Right cardiac atrium (tissue), 5 donors: ENCODE results near the gene NOX5. TPM values are rescaled to one million over a fixed set of nuclear protein-coding genes. Genes with fewer than 3 reads are reported as not detected.

ENCODE experiments used
- ATAC-seq, 2 donors: fragments of 200-7000 bp; cut with Tn5 transposase; one replicate each; pipeline versions ENCODE4 v1.8.0 to v1.9.1; 2020; ENCODE audit warnings: moderate library complexity in 2 of 2, mild to moderate bottlenecking in 1 of 2
- DNase-seq, 3 donors: peaks; one replicate each; pipeline ENCODE4 v3.0.0-alpha.2; 2020
- H3K27ac ChIP-seq: one replicate; pipeline ENCODE4 v1.5.1; 2013; ENCODE audit warnings: mild to moderate bottlenecking, low read length, control low read depth, moderate library complexity
- H3K27me3 ChIP-seq: one replicate; pipeline ENCODE4 v1.6.1; 2013; ENCODE audit not compliant: control insufficient read depth, insufficient read depth
- H3K4me1 ChIP-seq: one replicate; pipeline ENCODE4 v1.6.1; 2013; ENCODE audit warnings: low read length; ENCODE audit not compliant: control insufficient read depth, insufficient read depth
- H3K4me3 ChIP-seq: one replicate; pipeline ENCODE4 v1.5.1; 2013; ENCODE audit warnings: low read length, control low read depth
- H3K9me3 ChIP-seq: one replicate; pipeline ENCODE4 v1.6.1; 2013; ENCODE audit warnings: low read length; ENCODE audit not compliant: control insufficient read depth
- WGBS: extraction: QIAGEN DNeasy Blood & Tissue Kit; methylation state at CpG from one replicate; pipeline ENCODE4 v1.1.7; 2013; 5-methylcytosine and 5-hydroxymethylcytosine counted together
- intact Hi-C, 4 donors: fragments of 100-400 bp; cut with DNase I; formaldehyde crosslinking; loops; one replicate each; pipeline versions ENCODE4 v1.11.0 to v1.14.0; 2022 to 2023
- polyA plus RNA-seq: library from polyadenylated mRNA; stranded (reverse); fragments of 200-250 nt; gene quantifications from one replicate; pipeline ENCODE4 v1.2.3, GENCODE V29; 2013
- total RNA-seq, 4 donors: library from RNA; stranded (reverse); fragmentation: NEBNext Ultra II Directional; extraction: Animal tissue kit (Norgen Biotek cat#: 25700); gene quantifications; one replicate each; pipeline ENCODE4 v1.2.1, GENCODE V29; 2021
- donor health status: healthy with polysubstance abuse.
- donor health status: DM: no; HTN: yes; CAD: no.
- donor health status: DM: no; HTN: no; CAD: no.
- donor health status: DM: no; HTN: yes; CAD: no; lungs with severe emphysema.
- donor health status: DM: yes; HTN: yes; CAD: no.

NOX5 gene
- total and polyA plus RNA-seq, 5 donors = 0.03 to 0.17 (median 0.07) TPM; not detected in 1

DNA sequence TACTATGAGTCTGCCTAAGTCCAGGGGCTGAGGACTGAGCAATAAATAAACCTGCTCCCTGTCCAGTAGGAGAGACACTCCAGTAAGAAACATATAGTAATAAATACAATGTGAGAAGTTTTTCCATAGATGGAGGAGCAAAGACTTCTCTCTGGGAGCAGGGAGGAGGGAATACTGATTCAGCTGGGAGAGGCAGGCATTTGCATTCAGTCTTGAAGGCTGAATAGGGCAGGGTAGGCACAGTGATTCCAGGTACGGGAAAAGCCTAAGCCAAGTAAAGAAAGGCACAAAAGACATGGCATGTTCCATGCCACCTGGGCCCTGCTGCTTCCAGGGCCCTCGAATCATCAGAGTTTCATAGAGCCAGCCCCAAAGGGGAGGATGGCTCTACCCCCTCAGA is 86.3 kb downstream of the NOX5 start:
- Histone ChIP-seq H3K9me3 (no peaks in the 10 kb centered on the region), H3K4me1 (no peaks in the 10 kb centered on the region), H3K4me3 (no peak overlapping the region), H3K27ac (no peak overlapping the region), H3K27me3 (no peaks in the 10 kb centered on the region)
- intact Hi-C loops = no loop called here
- no peak for DNase-seq
- 84% methylated on average over 2 of the region's 2 CpGs for WGBS
- ATAC-seq = no peak

DNA sequence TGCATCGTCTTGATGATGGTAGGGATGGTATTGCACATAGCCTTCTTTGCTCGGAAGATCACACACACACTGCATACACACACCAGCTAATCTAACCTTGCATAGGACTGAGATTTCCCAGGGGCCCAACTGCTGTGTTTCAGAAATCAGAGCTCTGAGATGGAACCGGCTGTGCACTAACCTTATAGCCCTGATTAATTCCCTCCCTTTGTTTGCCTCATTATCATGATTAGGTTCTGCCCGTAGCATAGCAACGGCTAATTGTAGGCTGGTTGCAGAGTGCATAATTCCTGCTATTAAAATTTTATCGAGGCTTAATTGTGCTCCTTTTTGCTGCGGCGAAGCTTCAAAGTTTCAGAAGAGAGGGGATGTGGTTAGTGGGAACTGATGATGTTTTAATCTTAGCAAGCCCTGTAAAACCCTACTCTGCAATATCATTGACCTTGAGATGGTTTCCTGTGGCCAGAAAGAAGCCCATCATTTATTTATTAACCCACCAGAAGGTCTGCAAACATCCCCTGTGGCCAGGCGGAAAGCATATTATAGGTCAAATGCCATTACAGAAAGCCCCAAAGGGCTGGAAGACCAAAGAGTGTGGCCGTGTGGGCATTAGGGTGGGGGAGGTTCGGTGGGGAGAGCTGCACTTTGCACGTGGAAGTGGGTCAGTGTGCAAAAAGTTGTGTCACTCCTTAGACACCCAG is 89.7 kb downstream of the NOX5 start:
- intact Hi-C loops = no loop called here
- Histone ChIP-seq H3K4me1 (no peaks in the 10 kb centered on the region), H3K9me3 (no peaks in the 10 kb centered on the region), H3K4me3 (no peak overlapping the region), H3K27me3 (no peaks in the 10 kb centered on the region), H3K27ac (no peak overlapping the region)
- no peak for DNase-seq
- no peak for ATAC-seq
- WGBS = 86% methylated on average over 12 of the region's 12 CpGs

DNA sequence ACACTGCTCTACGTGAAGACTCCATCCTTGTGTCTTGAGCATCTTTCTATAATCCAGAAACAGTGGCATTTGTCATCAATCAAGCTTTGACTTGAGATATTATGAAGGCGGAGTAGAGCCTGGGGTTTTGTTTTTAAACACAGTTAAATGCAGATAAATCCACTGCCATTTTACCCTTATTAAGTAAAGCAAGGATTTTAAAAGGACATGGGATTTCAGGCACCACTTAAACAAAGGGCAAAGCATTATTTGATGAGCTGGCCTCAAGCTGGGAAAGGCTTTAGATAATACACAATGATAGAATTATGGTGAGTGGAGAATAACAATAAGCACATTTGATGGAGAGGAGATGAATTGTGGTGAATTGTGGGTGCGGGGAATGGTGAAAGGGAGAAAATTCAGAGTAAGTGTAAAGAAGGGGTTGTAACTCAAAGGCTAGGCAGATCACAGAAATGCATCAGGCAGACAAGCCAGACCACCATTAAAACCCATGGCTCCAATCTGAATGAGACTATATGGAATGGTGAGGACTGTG is 91.0 kb downstream of the NOX5 start:
- intact Hi-C loops = no loop called here
- H3K27me3 ChIP-seq = no peaks in the 10 kb centered on the region
- no peak for ATAC-seq
- H3K4me1 ChIP-seq = no peaks in the 10 kb centered on the region
- no peak for DNase-seq
- WGBS = 93% methylated on average over 3 of the region's 3 CpGs
- no peak overlapping the region for H3K4me3 ChIP-seq
- H3K27ac ChIP-seq = no peak overlapping the region
- H3K9me3 ChIP-seq = no peaks in the 10 kb centered on the region

DNA sequence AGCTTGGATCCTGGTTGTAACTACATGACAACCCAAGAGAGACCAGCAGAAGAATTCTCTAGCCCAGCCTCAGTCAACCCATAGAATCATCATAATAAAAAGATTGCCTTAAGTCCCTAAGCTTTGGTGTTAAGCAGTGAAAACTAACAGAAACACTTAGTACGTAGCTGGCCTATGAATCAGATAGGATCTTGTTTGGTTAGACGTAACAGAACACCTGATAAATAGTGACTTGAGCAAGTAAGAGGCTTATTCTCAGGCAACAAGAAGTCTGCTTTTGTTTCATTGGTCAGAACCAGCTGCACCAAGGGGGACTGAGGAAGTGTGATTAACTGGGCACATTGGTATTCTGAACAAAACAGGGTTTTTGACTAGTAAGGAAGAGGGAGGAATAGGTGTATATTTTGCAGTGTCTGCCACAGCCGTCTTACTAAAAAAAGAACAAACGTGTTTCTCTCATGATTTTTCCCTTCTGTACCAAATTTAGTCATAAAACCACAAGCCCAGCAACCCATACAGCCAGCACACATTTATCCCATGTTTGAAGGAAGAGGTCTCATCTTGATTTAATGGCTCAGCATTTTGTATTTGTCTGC is 92.6 kb downstream of the NOX5 start:
- Histone ChIP-seq H3K27me3 (no peaks in the 10 kb centered on the region), H3K9me3 (no peaks in the 10 kb centered on the region), H3K4me3 (no peak overlapping the region), H3K4me1 (no peaks in the 10 kb centered on the region), H3K27ac (no peak overlapping the region)
- WGBS = 76% methylated on average over 4 of the region's 4 CpGs
- no peak for DNase-seq
- ATAC-seq = no peak
- intact Hi-C loops = no loop called here

Other genes with a start within 250 kb of the NOX5 start
- gene ANP32A, start 193.8 kb upstream of the NOX5 start, total RNA-seq = 100 to 1,000 TPM; 104 to 145 (median 122) TPM
- 103 TPM for gene ANP32A, start 193.8 kb upstream of the NOX5 start, polyA plus RNA-seq
- gene SPESP1, start 84.2 kb upstream of the NOX5 start, total RNA-seq = 10 to 100 TPM in 1 of 4 donors, 1 to 10 TPM in 3; 2.0 to 10.8 (median 7.1) TPM
- gene SPESP1, start 84.2 kb upstream of the NOX5 start, polyA plus RNA-seq = 4.9 TPM
- 10 to 100 TPM in 1 of 4 donors, 1 to 10 TPM in 3; 8.5 to 10.2 (median 9.0) TPM for gene GLCE, start 145.9 kb downstream of the NOX5 start, total RNA-seq
- gene GLCE, start 145.9 kb downstream of the NOX5 start, polyA plus RNA-seq = 4.8 TPM